GM19099 (cell line): ENCODE measurements around the gene CSH2.
A peak's percentile ranks its signal among the peaks of the same experiment; 100 is the strongest.

ENCODE experiments used
- POLR2A ChIP-seq: IDR thresholded peaks from 3 replicates; pipeline ENCODE4 v1.6.1; 2011; ENCODE audit warnings: low read depth; ENCODE audit not compliant: insufficient read length; ENCODE audit errors: extremely low read depth

Gene CSH2

DNA sequence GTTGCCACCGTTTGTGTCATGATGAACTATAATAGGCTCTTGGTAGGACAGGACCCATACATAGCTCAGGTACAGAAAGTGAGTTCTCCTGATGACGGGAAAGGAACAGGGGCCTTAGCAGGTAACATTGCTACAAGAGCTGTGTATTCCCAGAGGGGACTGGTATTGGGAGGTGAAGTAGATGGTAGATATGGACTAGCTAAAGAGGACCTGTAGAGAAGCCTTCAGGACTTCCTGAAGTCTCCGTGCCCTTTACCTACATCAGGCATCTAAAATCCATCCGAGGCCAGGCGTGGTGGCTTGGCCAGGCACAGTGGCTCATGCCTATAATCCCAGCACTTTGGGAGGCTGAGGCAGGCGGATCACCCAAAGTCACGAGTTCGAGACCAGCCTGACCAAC, 18.3 kb downstream of the CSH2 start:
- no peak for TF ChIP-seq POLR2A

DNA sequence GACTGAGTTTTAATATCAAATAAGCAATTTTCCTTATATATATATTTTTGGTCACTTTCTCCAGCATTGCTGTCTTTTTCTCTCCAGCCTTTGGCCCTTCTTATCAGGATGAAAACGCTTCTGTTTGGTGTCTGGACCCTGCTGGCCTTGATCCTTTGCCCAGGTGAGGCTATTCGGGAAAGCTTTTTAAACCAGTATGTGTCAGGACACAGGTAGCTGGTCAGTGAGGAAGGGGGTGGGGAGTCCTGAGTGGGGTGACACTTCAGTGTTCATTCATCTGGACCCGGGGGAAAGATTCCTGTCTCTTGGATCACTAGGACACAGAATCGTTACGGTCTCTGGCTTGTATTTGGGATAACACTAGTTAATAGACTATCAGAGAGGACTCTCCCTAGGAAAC, 18.8 kb downstream of the CSH2 start:
- no peak for TF ChIP-seq POLR2A

GRCh38 chr17:63853260-63853659, 20.2 kb downstream of the CSH2 start:
- TF ChIP-seq POLR2A = no peak

- no peak for TF ChIP-seq POLR2A
These were observed 23.1 kb downstream of the CSH2 start for GRCh38 chr17:63850401-63850800.

DNA sequence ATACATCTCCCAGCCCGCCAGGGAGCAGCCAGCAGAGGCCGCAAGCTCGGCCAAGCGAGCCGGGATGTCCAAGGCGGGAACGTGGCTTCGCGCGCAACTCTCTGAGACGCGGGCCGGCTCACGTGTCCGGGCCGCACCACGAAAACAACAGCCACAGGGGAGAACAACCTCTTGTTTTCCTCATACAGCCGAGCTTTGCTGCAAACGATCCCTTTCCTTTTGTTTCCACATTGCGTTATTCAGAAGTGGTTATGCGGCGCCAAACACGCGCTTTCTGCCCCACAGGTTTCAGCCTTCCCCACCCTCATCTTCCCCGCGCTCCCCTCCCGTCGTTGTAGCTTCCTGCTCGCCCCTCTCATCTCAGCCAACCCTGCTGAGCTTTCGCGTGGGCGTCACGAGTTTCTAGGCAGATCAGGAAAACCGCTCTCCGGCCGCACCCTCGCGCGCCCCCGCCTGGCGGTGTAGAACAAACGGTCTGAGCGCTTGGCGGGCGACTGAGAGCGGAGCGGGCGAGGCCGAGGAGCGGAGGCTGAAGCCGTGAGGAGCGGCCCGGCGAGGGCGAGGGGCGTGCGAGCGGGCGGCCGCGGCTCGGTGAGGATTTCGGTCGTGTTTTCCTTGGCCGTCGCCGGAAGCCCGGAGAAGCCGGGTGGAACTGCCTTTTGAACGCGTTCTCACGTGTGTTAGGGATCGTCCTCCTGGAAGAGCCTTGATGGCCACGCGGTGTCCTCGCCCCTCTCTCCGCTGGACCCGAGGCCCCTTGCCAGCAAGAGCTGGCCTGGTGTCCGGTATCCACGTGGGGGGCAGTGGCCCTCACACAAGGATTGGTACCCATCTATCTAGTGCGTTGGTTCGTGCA, 24.4 kb downstream of the CSH2 start:
- TF ChIP-seq POLR2A = no peak

DNA sequence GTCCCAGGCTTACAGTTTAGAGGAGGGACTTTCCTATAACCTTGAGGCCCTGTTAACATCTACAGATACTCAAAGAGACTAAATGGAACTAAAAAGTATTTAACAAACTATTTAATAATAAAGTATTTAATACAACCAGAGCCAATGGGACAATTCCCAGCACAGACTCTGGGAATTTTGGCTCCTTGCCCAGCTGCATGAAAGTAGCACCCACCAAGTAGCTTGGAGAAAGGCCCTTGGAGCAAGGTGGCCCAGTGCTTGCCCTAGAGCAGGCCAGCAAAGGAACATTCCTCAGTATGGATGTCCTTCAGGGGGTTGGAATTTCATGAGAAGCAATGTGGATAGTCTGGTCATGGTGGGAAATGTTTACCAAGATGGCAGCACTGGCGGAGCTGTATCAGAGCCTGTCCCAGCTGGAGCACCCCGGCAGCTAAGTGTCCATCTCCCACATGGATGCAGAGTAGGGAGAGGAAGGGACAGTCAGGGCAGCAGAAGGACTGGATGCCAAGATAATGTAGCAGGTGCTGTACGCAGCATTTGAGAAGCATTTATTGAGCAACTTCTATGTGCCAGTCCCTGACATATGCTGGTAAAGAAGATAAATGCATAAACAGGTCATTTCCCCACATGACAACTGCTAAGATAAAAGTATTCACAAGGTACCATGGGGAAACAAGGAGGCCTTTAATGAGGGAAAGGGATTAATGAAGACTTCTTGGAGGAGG, 25.8 kb downstream of the CSH2 start:
- no peak for TF ChIP-seq POLR2A

DNA sequence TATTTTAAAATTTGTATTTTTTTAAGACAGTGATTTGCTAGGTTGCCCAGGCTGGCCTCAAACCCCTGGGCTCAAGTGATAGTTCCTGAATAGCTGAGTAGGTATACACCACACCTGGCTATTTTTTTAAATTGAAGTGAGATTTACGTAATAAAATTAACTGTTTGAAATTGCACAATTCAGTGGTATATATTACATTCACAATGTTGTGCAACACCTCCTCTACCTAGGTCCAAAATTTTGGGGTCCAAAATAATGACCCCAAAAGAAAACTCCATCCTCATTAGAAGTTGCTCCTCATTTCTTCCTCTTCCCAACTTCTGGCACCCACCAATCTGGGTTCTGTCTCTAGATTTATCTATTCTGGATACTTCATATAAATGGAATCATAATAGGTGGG, 28.0 kb downstream of the CSH2 start:
- TF ChIP-seq POLR2A = no peak

DNA sequence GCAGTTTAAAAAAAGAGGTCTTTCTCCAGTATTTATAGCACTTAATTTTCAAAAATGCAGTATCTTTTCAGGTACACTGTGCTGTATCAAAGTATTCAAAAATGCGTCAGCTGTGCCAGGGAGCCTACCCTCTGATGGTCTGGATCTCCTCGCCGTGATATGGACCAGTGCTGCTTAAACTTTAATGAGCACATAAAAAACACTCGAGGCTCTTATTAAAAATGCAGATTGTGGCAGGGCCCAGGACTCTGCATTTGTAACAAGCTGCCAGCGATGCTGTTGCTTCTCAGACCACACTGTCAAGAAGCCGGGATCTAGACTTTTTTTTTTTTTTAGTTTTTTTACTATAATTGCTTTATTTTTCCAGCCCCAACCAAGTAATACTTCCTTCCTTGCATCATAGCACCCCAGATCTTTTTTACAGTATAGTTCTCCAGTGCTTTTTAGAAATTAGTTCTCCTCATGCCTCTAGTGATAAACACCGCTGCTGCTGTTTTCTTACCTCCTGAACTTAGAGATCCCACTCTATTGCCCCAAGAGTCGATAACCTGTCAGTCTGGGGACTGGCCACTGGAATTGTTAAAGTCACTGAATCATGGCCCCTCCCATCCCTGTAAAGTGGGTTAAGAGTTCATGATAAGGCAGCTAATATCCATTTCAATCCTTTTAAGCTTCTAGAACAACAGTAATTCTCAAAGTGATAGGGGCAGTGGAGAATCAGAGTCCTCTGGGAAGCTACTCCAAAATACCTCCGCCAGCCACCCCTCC, 29.4 kb downstream of the CSH2 start:
- TF ChIP-seq POLR2A = no peak

GRCh38 chr17:63843387-63843888, 30.0 kb downstream of the CSH2 start:
- peak; percentile 50 for TF ChIP-seq POLR2A

DNA sequence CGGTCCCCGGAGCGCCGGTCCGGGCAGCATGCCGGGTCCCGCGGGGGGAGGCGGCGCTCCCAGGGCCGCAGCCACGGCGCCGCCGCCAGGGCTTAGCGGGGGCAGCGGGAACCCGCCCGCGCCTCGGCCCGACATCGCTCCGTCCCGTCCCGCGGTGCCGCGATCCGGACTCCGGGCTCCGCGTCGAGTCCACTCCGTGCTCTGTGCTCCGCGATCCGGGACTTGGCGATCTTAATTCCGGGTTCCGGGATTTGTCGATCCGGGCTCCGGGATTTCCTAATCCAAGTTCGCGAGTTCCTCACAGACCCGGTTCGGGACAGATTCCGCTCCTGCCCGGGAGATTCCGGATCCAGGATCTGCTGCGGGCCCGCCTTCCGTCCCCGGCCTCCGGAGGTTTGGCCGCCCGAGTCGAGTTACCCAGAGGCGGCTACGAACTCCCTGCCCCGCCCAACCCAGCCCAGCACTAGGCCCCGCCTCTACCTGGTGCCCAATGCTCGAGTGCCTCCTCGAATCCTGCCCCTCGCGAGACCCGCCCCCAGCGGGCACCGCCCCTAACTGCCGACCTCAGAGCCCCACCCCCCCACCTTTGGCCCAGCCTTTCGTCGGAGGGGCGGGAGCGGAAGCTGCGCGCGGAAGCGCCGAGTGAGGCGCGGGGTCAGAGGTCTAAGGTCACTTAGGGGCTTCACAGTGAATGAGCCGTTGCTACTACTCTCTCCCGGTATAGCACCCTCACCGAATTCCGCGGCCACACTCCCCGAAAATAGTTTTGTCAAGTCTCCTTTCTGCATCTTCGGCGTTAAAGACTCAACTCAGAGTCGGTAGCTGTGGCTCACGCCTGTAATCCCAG, 30.7 kb downstream of the CSH2 start, which contains the start of gene SMARCD2:
SMARCD2 (minus strand) TSS at position 146 of the 847 bp plus-strand sequence; CDS start at position 135, 11 bp downstream.
- peak; percentile 81 for TF ChIP-seq POLR2A

DNA sequence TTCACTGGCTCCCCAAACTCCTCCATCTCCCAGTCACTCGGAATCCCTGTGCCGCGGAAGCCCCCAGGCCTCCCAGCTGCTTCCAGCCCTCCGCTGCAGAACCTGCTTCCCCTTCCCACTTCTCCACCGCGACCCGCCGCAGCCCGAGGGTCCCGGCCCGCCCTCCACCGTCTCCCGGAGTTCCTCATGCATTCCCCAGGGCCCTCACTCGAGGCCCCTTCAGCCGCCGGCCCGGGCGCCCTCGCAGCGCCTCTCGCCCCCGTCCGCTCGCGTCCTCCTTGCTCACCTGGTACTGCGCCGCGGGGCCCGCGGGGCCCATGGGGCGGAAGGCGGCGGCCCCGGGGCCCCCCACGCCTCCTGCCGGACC, 31.3 kb downstream of the CSH2 start:
- TF ChIP-seq POLR2A = no peak

GRCh38 chr17:63841350-63842172, 31.9 kb downstream of the CSH2 start:
- TF ChIP-seq POLR2A = no peak

GRCh38 chr17:63840591-63841349, 32.7 kb downstream of the CSH2 start:
- TF ChIP-seq POLR2A = no peak

- TF ChIP-seq POLR2A = no peak
These were observed 34.8 kb downstream of the CSH2 start for GRCh38 chr17:63838631-63839171.
